AG09309 (cell line): ENCODE results near the gene MAP6.

Experiments used
- DNase-seq: peaks from one replicate; pipeline ENCODE4 v3.0.0-alpha.2; 2010; ENCODE audit warnings: low read depth
- H3K4me3 ChIP-seq: 2 replicates; pipeline ENCODE4 v1.5.1; 2011; ENCODE audit warnings: mild to moderate bottlenecking, low read depth, low read length, moderate library complexity; ENCODE audit not compliant: control insufficient read depth
- TF ChIP-seq, protein P1 (sequence below): IDR thresholded peaks from 2 replicates; pipeline ENCODE4 v1.5.1; 2011; ENCODE audit warnings: mild to moderate bottlenecking, low read depth, low read length, inconsistent platforms; ENCODE audit not compliant: insufficient read depth, control insufficient read depth; ENCODE audit errors: missing control alignments

Gene MAP6

DNA sequence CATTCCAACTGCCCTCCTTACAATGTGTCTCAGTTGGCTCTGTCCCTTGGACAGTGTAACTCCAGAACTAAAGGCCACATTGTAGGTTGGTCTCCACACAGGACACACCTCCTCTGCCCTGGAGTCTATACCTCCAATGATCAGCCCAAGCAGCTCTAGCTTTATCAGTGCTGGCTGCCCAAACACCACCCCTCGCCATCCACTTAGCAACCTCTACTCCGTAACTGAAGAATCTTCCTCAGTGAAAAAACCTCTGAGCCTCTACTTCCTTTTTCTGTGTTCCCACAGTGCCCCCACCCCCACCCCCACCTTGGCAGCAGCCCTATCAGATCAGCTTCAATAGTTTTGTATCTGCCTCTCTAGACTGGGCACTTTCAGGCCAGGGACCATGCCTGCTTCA, 73.4 kb downstream of the MAP6 start:
- H3K4me3 ChIP-seq: no peak overlapping the region
- DNase-seq: no peak
- TF ChIP-seq, protein P1, sequence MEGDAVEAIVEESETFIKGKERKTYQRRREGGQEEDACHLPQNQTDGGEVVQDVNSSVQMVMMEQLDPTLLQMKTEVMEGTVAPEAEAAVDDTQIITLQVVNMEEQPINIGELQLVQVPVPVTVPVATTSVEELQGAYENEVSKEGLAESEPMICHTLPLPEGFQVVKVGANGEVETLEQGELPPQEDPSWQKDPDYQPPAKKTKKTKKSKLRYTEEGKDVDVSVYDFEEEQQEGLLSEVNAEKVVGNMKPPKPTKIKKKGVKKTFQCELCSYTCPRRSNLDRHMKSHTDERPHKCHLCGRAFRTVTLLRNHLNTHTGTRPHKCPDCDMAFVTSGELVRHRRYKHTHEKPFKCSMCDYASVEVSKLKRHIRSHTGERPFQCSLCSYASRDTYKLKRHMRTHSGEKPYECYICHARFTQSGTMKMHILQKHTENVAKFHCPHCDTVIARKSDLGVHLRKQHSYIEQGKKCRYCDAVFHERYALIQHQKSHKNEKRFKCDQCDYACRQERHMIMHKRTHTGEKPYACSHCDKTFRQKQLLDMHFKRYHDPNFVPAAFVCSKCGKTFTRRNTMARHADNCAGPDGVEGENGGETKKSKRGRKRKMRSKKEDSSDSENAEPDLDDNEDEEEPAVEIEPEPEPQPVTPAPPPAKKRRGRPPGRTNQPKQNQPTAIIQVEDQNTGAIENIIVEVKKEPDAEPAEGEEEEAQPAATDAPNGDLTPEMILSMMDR: no peak

GRCh38 chr11:75594211-75594610, 74.6 kb downstream of the MAP6 start:
- TF ChIP-seq, protein P1: no peak

GRCh38 chr11:75593286-75593915, 75.4 kb downstream of the MAP6 start:
- TF ChIP-seq, protein P1: no peak
- H3K4me3 ChIP-seq: no peak overlapping the region
- no peak for DNase-seq

More at GRCh38 chr11:75594211-75594610, 74.6 kb downstream of the MAP6 start:
- H3K4me3 ChIP-seq: no peak overlapping the region
- no peak for DNase-seq

DNA sequence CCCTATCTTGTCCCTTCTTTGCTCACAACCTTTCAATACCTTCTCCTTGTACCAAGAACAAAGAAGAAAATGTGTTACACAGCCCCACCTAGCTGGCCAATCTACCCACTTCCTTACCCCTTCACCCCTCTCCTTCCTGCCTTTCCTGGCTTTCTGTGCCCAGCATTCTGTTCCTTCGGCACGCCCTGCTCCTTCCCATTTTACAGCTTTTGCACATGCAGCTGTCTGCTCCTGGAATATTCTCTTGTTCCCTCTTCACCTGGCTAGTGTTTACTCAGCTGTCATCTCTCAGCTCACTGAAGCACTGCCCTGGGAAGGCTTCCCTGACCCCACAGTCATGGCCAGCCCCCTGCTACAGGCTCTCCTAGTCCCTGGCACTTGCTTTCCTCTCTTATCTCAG, 76.1 kb downstream of the MAP6 start:
- H3K4me3 ChIP-seq: no peak overlapping the region
- DNase-seq: no peak
- TF ChIP-seq, protein P1: no peak

- TF ChIP-seq, protein P1: no peak
- no peak overlapping the region for H3K4me3 ChIP-seq
- no peak for DNase-seq
Observed at GRCh38 chr11:75591966-75592365, 76.9 kb downstream of the MAP6 start.

DNA sequence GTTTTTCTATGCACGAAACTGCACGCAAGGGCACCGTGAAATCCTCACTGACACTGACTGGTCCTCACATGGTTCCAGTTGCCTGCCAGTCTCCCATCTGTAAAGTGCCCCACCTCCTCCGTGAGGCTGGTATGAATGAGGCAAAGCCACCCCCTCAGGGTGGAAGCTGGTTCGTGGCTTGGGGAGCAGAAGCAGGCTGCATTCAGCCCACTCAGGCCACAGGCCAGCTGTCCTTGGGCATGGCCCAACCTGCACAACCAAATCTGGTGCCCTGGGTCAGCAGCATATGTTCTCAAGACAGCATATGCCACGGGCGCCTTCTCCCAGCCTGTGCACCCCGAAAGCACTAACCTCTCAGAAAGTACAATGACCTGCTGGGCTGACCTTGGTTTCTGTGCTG, 77.5 kb downstream of the MAP6 start:
- H3K4me3 ChIP-seq: no peak overlapping the region
- TF ChIP-seq, protein P1: no peak
- DNase-seq: no peak
